RWPE1 (cell line): ENCODE measurements around the gene SDR42E2.

Experiments used
- CTCF ChIA-PET: fragments of 350-600 bp; sonication (Branson Sonifier 250); formaldehyde crosslinking; extraction: SDS; loops from one replicate; lab custom pipeline; 2021; lab: Yijun Ruan, JAX
- POLR2A ChIA-PET: fragments of 400-600 bp; formaldehyde crosslinking; extraction: SDS; loops from one replicate; lab custom pipeline; 2020; ENCODE audit warnings: antibody characterized with exemption; ENCODE audit not compliant: low non-redundant PET; lab: Yijun Ruan, JAX
- DNase-seq: peaks from one replicate; pipeline ENCODE4 v3.0.0; 2012; ENCODE audit warnings: low spot score
- H3K27ac ChIP-seq: fragments of 450-650 bp; 2 replicates; pipeline ENCODE4 v1.5.1; 2017
- CTCF ChIP-seq: fragments of 450-650 bp; conservative IDR thresholded peaks from 2 replicates; pipeline ENCODE4 v1.5.1; 2017; ENCODE audit warnings: low read depth, mild to moderate bottlenecking

The SDR42E2 gene

GRCh38 chr16:22198547-22199293 is 36.4 kb downstream of the SDR42E2 start:
- H3K27ac ChIP-seq: peak overlapping the region; percentile 94
- 0 out of 2 replicates have a peak, but pooled peaks have one; percentile 6 for TF ChIP-seq CTCF
- CTCF ChIA-PET: interaction anchor here (0.5 kb wide), 1 partner anchor 18 kb away, joined by 3 read pairs; no protein-coding TSS in a partner anchor
- POLR2A ChIA-PET: no interaction called here
- no peak for DNase-seq

DNA sequence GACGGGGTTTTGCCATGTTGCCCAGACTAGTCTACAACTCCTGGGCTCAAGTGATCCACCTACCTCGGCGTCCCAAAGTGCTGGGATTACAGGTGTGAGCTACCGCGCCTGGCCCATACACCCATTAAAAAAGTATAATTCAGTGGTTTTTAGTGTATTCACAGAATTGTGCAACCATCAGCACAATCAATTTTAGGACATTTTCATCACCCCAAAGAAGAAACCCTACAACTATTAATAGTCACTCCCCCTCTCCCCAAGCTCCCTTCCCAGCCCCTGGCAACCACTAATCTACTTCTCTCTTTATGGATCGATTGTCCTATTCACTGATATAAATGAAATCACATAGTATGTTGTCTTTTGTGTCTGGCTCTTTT is 39.9 kb downstream of the SDR42E2 start:
- no peak for DNase-seq
- H3K27ac ChIP-seq: peak overlapping the region; percentile 94
- TF ChIP-seq CTCF: no peak
- CTCF ChIA-PET: no interaction called here
- POLR2A ChIA-PET: no interaction called here

DNA sequence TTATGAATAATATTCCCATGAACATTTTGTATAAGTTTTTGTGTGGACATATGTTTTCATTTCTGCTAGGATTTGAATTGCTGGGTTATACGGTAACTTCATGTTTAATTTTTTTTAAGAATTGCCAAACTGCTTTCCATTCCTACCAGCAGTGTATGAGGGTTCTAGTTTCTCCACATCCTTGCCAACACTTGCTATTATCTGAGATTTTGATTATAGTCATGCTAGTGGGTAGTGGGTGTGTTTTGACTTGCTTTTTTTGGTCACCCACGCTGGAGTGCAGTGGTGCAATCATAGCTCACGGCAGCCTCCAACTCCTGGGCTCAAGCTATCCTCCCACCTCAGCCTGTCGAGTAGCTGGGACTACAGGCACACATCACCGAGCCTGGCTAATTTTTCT is 40.8 kb downstream of the SDR42E2 start:
- DNase-seq: no peak
- POLR2A ChIA-PET: no interaction called here
- TF ChIP-seq CTCF: no peak
- CTCF ChIA-PET: no interaction called here
- H3K27ac ChIP-seq: 0 out of 2 replicates have a peak overlapping the region, but pooled peaks have one; percentile 94

DNA sequence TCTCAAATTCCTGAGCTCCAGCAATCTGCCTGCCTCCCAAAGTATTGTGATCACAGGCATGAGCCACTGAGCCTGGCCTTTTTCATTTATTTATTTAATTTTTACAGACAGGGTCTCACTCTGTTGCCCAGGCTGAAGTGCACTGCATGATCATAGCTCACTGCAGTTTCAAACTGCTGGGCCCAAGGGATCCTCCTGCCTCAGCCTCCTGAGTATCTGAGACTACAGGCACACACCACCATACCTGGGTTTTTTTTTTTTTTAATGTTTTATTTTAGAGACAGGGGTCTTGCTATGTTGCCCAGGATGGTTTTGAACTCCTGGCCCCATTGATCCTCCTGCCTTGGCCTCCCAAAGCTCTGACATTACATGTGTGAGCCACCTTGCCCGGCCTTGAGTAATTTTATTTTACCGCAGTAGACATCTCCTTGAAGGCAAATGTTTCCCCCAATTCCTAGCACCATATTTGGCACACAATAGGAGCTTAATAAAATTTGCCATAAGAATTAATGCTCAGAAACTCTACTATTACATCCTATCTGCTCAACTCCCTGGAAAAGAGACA is 41.9 kb downstream of the SDR42E2 start:
- ChIA-PET CTCF (interaction anchor here (0.7 kb wide), 1 partner anchor 96 kb away, joined by 4 read pairs; no protein-coding TSS in a partner anchor), POLR2A (no interaction called here)
- DNase-seq: no peak
- no peak overlapping the region for H3K27ac ChIP-seq
- TF ChIP-seq CTCF: no peak

- CTCF ChIA-PET: interaction anchor here (0.6 to 1.2 kb wide), 3 partner anchors 9 to 476 kb away, joined by 3 to 5 read pairs (median 3); no protein-coding TSS in a partner anchor
- TF ChIP-seq CTCF: no peak
- POLR2A ChIA-PET: no interaction called here
- DNase-seq: no peak
- H3K27ac ChIP-seq: peak overlapping the region; percentile 92
These were observed 43.3 kb downstream of the SDR42E2 start for GRCh38 chr16:22205577-22206012.

GRCh38 chr16:22206013-22206841 is 43.9 kb downstream of the SDR42E2 start, which contains the start of gene EEF2K:
EEF2K (plus strand) TSS chr16:22206278; CDS start chr16:22225730, 19,452 bp downstream.
- ChIA-PET POLR2A (interaction anchor here (0.6 kb wide), 1 partner anchor 31 kb away, joined by 3 read pairs; no protein-coding TSS in a partner anchor), CTCF (interaction anchor here (0.5 to 2.3 kb wide), 8 partner anchors 10 to 1101 kb away, joined by 3 to 5 read pairs (median 4); no protein-coding TSS in a partner anchor)
- DNase-seq: peak; percentile 93
- peak within 1 kb of the TSS; percentile 92 for H3K27ac ChIP-seq
- TF ChIP-seq CTCF: peak; percentile 86
